ENCODE results near the gene CLEC16A.
"Not testable (repeated sequence)": the region's sequence is repeated elsewhere in the genome, so short reads cannot be mapped to it uniquely, and the experiment has no call there.

CLEC16A gene

DNA sequence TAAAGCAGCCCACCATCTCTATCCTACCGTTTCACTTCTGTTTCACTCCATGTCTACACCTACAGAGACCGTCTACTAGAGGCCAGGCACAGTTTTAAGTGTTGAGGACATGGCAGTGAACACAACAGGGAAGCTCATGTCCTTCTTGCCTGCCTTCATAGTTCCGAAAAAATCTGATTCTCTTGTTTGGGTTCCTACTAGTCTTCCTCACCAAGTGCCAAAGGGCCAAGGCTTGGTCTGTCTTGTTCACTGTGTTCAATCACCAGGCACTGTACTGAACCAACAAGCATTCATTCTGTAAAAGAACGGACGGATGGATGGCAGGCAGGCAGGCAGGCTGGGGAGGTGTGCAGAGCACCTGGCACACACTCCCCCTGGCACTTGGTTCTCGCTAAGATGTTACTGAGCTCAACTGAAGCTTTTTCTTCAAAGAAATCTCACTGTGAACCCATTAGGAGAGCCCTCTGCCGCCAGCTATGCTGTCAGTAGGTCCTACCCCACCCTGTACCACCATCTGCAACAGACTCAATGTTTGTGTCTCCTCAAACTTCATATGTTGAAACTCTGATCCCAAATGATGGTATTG, 4.6 kb upstream of the CLEC16A start:
- no peak for DNase-seq (ENCODE audit: low read depth)

DNA sequence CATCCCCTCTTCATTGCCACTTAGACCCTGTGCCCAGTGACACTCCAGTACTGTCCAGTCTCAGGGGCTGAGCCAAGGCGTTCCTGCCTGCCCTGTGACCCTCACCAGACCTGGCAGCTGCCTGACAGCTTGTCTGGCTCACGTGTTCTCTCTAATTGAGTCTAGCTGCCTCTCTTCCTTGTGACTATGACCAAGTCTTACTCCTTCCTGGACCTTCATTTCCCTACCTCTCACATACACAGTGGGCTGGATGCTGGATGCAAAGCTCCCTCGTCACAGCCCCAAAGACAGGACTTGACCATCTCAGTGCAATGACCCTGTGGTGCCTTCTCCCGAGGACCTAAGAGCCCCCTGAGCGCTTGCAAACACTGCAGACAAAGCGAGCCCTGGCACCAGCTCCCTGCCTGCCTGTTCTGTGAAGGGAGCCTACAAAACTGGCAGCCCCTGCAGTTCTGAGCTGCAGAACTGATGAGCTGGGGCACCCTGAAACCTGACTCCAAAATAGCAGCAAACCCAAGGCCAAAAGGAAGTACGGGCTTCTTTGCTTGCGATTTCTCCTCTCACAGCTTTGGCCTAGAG, 3.8 kb upstream of the CLEC16A start:
- DNase-seq (ENCODE audit: low read depth): no peak

DNA sequence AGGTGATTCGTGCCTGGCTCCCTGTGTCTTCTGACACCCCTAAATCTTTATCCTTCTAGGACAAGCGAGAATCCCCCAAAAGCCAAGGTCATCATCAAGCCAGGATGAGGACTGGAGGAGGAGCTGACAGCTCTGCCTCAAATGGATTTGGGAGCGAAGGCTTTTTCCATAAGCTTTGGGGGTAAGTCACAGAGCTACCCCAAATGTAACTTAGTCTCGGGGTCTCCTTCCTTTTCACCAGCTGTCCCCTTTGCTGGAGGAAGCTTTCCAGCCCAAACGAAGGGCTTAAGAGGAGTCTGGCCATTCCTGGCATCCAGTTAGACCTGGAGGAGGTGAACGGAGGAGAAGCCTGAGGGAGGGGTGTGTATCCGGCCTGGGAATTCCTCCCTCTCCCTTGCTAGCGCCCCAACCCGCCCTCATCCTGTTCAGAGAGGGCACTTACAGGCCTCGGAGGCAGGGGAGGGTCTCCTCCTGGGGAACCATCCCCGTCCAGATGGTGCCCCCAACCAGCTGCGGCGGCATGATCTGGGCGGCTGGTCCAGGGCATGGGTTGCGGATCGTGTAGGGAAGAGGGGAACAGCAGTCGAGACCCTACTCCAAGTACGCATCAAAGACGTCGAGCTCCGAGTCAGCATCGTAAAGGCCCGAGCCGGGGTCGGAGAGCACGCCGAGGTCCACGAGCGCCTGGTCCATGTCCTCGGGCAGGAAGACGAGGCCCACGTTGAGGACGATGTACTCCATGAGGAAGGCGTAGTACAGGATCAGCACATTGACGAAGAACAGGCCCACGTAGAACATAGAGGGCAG, 3.0 kb upstream of the CLEC16A start:
- no peak for DNase-seq (ENCODE audit: low read depth)

DNA sequence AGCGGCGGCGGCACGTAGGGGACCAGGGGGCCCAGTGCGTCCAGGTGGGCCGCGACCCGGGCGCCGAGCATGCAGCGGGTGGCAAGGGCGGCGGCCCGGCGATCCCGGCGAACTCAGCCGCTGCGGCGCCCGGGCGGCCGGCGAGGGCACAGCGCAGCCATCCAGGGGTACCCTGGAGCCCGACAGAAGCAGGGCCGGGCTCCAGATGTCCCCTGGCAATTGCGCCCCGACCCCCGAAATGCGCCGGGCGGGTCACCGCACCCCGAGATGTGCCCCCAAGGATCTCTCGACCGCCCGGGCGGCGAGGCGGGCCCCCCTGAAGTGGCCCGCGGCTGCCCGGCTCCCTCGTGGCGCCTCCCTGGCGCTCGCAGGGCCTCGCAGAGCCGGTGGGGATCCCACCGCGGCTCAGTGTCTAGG, 2.4 kb upstream of the CLEC16A start:
- not testable (repeated sequence) for DNase-seq (ENCODE audit: low read depth)

DNA sequence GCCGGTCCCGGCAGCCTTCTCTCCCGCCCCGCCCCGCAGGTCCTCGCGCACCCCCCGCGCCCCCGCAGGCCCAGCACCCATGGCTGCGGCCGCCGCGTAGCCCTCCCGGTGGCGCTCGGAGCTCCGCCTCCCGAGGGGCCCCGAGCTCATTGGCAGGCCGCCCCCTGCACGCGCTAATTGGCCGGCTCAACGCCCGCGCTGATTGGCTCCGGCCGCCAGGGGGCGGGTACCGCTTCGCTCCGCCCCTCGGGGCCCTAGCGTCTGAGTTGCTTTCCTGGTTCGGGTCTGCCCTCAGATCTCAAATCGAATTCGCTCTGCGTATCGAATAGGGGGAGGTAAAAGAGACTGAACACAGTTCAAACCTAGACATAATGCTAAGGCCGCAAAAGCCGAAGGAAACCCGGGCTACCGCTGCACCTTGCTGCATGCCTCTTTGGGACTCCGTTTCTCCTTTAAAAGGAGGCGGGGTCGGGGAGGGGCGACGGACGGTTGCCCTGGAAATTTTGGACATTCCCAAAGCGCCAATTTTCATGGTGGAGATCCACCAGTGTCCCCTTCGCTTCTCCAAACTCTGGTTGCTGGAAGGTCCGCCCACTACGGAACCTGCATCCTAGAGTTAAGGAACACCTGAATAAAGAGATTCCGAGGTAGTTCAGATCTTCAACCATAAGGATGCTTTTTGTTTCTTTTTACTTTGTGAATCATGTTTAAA, 1.9 kb upstream of the CLEC16A start, which contains the start of gene DEXI:
TSS of gene DEXI (minus strand) at position 117 of the 712 bp plus-strand sequence. CDS start 463 bp downstream, outside the sequence.
- peak; percentile 89 for DNase-seq (ENCODE audit: low read depth)

DNA sequence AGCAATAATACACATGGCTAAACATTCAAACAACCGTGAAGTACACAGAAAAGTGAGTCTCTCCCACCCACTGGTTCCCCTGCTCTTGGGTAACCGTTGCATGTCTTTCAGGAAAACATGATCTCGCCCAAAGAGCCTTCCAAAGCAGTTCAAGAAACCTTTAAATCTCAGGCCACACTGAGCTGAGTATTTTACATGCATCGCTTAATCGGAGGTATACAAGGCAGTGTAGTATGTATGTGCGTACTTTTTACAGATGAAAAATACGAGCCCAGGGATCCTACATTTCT, 1.4 kb upstream of the CLEC16A start:
- no peak for DNase-seq (ENCODE audit: low read depth)

DNA sequence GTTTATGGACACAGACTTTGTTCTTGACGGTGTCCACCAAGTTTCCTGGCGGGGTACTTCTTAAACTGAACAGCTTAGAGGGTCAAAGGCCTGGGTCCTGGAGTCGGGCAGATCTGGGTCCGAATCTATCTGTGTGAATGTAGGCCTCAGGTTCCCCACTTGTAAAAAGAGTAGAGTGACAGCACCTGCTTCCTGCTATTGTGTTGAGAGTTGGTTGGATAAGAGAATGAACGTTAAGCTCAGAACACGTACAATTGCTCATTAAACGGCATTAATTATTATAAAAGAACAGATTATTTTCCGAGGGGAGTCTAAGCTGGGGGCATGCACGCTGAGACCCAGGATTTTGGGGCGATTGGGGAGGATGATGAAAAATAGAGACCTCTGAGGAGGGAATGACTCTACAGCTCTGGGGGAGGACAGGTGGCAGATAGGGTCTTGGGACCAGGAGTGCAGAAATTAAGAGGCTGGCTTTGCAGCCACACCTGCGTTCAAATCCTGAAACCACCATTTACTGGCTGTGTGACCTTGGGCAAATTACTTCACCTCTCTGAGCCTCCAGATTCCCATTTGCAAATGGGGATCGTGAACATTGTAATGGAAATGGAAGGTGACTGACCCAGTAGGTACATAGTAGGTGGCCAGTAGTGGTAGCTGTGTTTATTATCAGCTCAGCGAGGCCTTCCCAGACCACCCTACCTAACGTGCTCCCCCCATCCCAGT, 862 bp downstream of the CLEC16A start:
- DNase-seq (ENCODE audit: low read depth): no peak

DNA sequence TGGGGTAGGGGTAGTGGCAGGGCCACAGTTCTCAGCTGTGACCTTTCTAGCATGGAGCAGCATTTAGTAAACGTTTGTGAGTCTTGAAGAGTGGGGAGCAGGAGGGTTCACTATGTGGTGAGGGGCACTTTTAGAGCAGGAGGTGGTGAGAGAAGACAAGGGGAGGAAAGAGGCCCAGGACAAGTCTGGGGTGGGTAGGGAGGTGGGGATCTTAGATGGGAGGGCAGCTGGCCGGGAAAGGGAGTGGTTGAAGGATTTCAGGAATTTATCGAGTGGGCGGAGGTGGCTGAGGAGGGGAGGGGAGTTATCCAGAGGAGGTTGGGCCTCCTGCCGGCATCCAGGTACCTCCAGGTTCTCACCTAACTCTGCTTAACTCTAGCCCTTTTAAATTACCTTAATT, 1.9 kb downstream of the CLEC16A start:
- no peak for DNase-seq (ENCODE audit: low read depth)

DNA sequence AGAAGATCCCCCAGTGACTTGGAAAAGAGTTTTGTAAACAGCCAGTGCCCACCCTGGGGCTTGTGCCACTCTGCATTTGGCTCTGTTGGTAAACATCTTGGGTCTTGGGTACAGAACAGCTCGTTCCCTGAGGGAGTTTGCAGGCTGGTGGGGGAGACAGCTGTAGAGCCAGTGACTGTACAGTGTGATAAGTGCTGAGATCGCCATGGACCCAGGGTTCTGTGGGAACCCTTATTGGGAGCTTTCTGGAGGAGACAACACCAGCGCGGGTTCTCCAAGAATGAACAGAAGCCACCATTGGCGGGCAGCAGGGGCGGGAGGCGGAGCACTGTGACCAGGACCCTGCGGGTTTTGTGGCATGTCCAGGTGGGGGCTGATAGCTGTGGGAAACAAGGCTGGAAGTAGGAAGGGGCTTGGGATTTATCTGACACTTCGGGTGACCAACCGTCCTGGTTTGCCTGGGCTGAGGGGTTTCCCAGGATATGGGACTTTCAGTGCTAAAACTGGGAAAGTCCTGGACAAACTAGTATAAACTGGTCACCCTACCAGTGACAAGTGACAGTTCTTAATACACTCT, 2.9 kb downstream of the CLEC16A start:
- DNase-seq (ENCODE audit: low read depth): no peak

DNA sequence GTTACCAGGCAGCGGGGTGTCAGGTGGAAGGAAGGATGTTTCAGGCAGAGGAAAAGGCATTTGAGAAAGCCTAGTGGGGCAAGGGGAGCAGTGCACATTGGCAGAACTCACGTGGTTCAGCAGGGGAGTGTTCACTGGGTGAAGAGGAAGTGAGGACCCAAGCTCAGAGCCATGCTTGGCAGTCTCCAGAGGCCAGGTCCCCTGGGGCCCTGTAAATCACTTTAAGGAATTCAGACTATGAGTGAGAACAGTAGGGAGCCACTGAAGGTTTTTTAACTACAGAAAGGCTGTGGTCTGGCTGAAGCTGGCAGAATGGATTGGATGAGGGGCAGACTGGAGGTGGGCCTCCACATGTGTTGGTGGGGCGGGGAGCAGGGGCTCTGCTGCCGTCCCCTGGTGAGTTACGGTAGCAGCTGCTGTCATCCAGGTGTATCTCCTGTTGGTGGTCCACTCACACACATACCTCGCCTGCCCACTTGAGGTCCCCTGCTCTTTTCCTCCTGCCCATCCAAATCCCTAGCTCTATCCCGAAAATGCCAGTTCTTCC, 5.1 kb downstream of the CLEC16A start:
- no peak for DNase-seq (ENCODE audit: low read depth)

DNA sequence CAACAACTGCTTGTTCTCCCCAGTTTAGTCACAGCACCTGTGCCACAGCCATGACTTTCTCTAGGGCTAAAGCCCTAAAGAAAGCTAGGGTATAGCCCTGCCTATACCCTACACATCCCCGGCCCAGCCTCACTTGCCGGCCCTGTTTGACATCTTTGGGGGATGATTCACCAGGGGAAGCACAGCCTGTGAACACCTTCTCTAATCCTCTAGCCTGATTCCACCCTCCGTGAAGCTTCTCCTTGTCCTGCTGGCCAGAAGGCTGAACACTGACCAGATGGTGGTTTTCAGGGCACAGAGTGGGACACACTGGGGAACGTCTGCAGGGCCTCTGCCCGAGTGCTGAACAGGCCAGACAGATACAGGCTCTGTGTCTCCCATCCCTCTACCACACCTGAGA, 6.0 kb downstream of the CLEC16A start:
- DNase-seq (ENCODE audit: low read depth): no peak

DNA sequence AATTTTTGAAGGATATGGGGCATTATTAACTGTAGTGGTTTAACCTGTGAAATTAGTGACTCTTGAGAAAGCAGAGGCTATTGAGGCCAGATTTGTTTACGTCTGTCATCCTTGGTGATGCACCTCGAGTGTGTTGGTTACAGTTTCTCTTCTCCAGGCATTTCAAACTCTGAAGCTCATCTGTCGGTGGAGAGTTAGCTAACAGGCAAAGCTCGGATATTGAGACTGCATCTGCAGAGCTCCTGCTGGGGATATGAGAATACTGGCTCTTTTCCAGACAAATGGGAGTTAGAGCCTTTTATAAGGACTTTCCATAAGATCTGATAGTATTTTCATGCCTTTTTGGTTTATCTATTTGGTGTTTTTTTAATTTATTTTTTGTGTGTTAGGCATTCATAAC, 6.7 kb downstream of the CLEC16A start:
- DNase-seq (ENCODE audit: low read depth): no peak

DNA sequence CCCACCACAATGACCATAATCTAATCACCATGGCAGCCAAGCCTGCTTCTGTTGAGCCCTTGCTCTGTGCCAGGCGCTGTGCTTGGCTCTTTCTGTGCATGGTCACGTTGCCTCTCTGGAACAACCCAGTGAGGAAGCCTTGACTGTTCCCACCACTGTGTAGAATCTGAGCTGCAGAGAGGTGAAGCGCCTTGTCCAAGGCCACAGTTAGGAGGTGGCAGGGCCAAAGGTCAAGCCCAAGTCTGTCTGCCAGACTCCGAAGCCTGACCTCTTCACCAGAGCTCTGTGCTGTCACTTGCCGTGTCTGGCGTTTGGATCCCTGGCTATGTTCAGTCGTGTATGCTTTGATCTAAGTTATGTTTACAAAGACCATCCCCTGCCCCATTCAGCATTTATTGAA, 10.5 kb downstream of the CLEC16A start:
- DNase-seq (ENCODE audit: low read depth): no peak

DNA sequence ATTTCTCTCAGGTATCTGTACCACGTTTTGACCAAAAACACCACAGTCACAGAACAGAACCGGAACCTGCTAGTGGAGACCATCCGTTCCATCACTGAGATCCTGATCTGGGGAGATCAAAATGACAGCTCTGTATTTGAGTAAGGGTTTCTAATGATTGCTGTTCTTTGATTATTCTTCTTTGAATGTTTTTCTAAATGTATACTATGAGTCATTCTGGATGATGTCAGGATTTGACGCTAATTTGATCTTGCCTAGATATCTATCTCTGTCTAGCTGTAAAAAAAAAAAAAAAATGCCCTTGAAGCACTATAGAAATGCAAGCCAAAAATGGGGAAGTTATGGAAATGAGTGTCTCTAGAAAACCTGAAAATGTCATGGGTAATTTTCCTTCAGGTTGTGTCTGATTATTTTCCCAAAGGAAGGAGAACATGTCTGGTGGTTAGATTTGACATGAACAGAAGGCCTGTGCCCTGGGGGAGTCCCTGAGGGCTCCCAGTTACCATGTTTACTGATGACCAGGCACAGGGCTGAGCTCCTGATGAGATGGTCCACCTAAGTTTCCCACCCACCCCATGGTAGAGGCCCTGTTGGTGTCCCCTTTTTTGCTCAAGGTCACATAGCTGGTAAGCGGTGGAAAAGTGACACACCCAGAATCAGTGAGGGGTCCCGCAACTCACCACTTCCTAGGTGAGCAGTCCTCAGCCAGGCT, 13.6 kb downstream of the CLEC16A start:
- DNase-seq (ENCODE audit: low read depth): no peak

DNA sequence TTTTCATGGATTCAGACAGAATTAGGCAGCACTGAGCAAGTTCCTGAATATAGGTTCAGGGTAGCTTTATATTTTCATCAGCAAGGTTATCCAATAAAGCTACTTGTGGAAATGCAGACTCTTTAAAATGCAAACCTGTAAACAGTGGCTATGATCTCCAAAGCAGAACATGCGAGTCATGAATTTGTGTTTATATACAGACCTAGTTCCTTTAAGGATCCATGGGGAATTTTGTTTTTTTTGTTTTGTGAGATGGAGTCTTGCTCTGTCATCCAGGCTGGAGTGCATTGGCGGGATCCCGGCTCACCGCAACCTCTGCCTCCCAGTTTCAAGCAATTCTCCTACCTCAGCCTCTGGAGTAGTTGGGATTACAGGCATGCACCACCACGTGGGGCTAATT, 14.8 kb downstream of the CLEC16A start:
- no peak for DNase-seq (ENCODE audit: low read depth)

DNA sequence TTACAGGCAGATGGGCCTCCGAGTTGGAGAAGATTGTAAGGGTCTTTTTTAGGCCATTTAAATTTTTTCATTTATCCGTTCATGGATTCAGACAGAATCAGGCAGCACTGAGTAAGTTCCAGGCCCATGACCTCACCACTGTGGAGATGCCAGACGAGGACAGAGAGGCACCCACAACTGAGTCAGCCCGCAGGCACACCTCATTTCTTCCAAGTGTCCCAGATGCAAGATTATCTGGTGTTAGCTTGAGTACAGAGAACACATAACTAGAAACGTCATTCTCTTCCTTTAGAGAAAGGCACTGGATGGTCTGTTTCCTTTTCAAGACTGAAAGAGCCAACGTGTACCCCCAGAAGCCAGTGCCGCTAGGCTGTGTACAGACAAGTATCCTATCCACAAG, 16.9 kb downstream of the CLEC16A start:
- DNase-seq (ENCODE audit: low read depth): no peak

DNA sequence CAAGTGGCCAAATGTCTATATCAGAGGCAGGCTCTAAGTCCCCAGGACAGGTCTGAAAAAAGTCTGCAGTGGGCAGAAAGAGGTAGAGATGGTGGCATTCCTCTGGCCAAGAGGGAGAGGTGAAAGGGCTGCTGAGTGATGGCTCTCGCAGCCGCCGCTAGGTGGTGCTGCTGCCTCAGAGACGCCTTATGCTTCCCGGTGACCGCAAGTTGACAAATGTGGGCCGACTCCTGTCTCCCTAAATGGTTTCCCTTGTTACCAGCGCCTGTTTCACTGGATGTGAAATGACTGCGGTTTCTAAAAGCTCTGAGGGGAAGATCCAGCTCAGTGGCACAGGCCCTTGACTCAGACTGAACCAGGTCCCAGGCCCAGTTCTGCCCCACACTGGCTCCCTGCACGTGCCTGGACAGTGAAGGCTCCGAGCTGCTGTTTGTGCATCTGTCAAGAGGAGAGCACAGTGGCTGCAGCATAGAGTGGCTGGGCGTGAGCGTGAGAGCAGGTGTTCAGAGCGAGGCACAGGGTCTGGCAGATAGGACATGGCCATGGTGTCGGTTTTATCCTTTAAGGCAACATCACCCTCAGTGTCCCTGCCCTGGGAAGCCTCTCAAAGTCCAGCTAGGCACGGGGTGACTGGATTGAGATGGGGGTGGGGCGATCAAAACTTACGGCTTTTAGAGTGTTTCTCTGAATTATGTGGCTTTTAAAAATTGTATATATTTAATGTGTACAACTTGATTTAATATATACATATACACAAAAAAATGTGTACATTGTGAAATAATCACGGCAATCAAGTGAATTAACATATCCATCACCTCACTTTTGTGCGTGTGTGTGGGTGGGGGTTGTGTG, 19.9 kb downstream of the CLEC16A start:
- DNase-seq (ENCODE audit: low read depth): peak; percentile 72

DNA sequence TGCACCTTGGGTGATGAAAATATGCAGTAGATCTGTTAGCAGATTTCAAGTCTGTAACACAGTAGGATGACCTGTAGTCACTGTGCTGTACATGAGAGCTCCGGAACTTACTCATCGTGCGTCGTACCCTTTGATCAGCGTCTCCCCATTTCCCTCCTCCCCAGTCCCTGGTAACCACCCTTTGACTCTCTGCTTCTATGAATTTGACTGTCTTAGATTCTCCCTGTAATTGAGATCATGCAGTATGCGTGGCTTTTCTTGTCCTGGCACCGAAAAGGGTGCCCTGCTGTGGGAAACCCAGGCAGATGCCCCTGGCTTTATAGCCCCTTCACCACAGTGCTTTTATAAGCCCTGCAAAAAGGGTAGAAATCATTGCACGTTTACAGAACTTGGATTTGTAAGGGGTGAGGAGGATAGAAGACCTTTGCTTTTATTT, 20.5 kb downstream of the CLEC16A start:
- DNase-seq (ENCODE audit: low read depth): no peak

DNA sequence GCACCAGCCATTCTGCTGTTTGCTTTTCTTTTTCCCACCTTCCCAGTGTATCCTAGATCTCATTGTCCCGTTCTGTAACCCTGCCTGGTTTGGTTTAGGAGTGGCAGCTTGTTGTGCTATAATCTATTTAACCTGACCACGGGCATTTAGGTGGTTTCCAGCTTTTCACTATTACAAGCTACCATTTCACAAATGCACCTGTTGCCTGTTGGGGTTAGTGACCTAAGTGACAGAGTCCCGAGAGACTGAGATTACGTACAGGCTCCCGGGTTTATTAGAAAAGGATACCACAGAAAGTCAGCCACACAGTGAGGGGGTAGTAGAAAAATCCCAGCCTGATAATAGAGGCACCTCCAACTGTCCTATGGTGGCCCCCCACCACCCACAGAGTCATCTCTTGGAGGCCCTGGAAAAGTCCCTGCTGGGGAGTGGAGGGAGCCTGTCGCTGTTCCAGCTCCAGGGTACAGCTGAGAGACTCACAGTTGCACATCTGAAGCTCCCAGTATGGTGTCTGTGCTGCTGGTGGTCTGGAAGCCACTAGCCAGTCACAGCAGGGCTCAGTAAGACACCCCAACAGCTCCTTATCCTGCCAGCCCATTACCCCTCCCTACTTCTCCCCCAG, 21.2 kb downstream of the CLEC16A start:
- no peak for DNase-seq (ENCODE audit: low read depth)

DNA sequence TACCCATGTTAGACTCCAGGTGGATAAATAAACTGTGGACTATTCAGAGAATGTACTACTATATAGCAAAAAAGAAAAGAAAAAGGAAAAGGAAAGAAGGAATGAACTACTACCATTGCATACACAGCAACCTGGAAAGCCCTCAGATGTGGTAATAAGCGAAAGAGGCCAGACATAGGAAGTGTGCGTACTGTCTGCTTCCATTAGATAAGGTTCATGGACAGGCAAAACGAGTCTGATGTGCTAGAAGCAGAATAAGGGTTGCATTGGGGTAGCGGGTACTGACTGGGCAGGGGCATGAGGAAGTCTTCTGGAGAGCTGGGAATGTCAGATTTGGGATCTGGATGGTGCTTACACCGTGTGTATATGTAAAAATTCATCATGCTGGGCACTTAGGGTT, 21.8 kb downstream of the CLEC16A start:
- no peak for DNase-seq (ENCODE audit: low read depth)
